GM19397 (cell line): ENCODE results near the gene ERG.

ENCODE experiments used
- ATAC-seq: cut with Tn5 transposase; IDR thresholded peaks from one replicate; pipeline ENCODE4 v1.9.1; 2021; ENCODE audit warnings: mild to moderate bottlenecking, moderate library complexity; ENCODE audit not compliant: unreplicated experiment

ERG gene

GRCh38 chr21:38396325-38396724 is 102.0 kb downstream of the ERG start:
- ATAC-seq: no peak

- ATAC-seq: no peak
Measured at GRCh38 chr21:38395581-38395980, 102.7 kb downstream of the ERG start.

- ATAC-seq: no peak
Measured at GRCh38 chr21:38392661-38393060, 105.6 kb downstream of the ERG start.

- ATAC-seq: no peak
Measured at GRCh38 chr21:38389896-38390295, 108.4 kb downstream of the ERG start.

- no peak for ATAC-seq
Measured at GRCh38 chr21:38389354-38389676, 109.0 kb downstream of the ERG start.

- no peak for ATAC-seq
Measured at GRCh38 chr21:38388647-38389353, 109.5 kb downstream of the ERG start.

GRCh38 chr21:38388203-38388602 is 110.1 kb downstream of the ERG start:
- ATAC-seq: no peak

- no peak for ATAC-seq
Measured at GRCh38 chr21:38386967-38387366, 111.3 kb downstream of the ERG start.

- ATAC-seq: no peak
Measured at GRCh38 chr21:38385427-38386175, 112.7 kb downstream of the ERG start.

GRCh38 chr21:38384675-38385426 is 113.4 kb downstream of the ERG start:
- no peak for ATAC-seq

GRCh38 chr21:38384238-38384560 is 114.1 kb downstream of the ERG start:
- no peak for ATAC-seq

- no peak for ATAC-seq
Measured at GRCh38 chr21:38383411-38384237, 114.7 kb downstream of the ERG start.

GRCh38 chr21:38380481-38381137 is 117.7 kb downstream of the ERG start:
- no peak for ATAC-seq

- no peak for ATAC-seq
Measured at GRCh38 chr21:38379147-38379546, 119.1 kb downstream of the ERG start.

- no peak for ATAC-seq
Measured at GRCh38 chr21:38377165-38378088, 120.8 kb downstream of the ERG start.

GRCh38 chr21:38376693-38377092 is 121.6 kb downstream of the ERG start:
- ATAC-seq: no peak

GRCh38 chr21:38376235-38376634 is 122.0 kb downstream of the ERG start:
- no peak for ATAC-seq

- ATAC-seq: no peak
Measured at GRCh38 chr21:38367646-38368045, 130.6 kb downstream of the ERG start.

- no peak for ATAC-seq
Measured at GRCh38 chr21:38365521-38365920, 132.8 kb downstream of the ERG start.

- ATAC-seq: no peak
Measured at GRCh38 chr21:38363693-38364092, 134.6 kb downstream of the ERG start.
